A172 (cell line): ENCODE measurements around the gene ZDHHC12. TPM values are rescaled to one million over a fixed set of nuclear protein-coding genes. Genes with fewer than 3 reads are reported as not detected.

ENCODE experiments used
- DNase-seq: peaks from one replicate; pipeline ENCODE4 v3.0.0-alpha.2; 2015; ENCODE audit warnings: low spot score
- total RNA-seq: library from RNA; depleted of rRNA; stranded (reverse); fragments of >200 nt; shearing (Covaris generic); gene quantifications from 2 replicates; pipeline ENCODE4 v1.2.3, GENCODE V29; 2014; rRNA removed

The ZDHHC12 gene
- total RNA-seq = 153 and 193 TPM in 2 replicates

- peak; percentile 100 for DNase-seq
Measured at GRCh38 chr9:128723866-128724743, at the start of gene ZDHHC12. ZDHHC12 (minus strand) TSS chr9:128724127; CDS start chr9:128724093, 34 bp downstream.

DNA sequence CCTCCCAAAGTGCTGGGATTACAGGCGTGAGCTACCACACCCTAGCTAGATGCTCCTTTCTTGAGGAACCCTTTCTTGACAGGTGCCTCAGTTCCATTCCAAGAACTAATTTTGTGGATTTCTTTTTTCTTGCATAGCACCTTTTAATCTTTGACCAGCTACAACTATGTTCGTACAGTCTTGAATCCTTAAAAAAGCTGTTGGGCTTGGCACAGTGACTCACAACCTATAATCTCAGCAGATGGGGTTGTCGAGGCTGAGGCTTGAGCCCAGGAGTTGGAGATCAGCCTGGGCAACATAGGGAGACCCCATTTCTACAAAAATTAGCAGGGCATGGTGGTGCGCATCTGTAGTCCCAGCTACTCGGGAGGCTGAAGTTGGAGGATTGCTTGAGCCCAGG is 49.1 kb upstream of the ZDHHC12 start:
- DNase-seq = no peak

DNA sequence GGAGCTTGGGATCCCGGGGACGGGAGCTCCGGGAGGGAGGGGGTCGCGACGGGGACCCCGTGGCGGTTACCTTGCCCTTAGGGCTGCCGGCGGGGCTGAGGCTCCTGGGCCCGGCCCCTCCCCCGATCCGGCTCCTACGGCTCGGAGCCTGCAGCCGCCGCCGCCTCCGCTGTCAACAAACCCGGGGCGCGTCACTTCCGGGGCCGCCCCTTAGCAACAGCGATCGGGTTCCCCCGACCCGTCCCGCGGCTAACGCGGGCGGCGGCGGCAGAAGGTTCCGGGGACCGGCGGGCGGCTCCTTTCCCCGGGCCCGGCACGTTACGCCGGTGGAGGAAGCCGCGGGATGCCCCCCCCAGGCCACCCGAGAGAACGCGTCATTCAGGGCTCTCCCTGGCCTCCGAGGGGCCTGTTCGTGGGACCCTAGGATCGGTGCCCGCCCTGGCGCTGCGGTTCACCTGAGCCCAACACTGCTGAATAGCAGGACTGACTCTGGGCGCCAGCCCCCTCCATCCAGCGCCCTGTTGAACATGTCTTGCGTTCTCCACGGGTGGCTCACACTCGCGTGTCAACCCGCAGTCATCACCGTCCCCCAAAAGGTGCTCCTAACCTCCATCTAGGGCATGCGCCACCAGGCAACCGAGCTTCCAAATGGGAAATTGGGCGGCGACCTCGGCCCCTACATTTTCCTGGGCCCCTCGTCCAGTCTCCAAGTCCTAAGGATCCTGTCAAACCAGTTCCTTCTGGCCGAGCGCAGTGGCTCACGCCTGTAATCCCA is 48.0 kb upstream of the ZDHHC12 start, which contains the start of gene ZER1:
Gene ZER1 (minus strand): TSS at position 183 of the 775 bp plus-strand sequence. CDS start 16,362 bp downstream, outside the sequence.
- peak; percentile 83 for DNase-seq

DNA sequence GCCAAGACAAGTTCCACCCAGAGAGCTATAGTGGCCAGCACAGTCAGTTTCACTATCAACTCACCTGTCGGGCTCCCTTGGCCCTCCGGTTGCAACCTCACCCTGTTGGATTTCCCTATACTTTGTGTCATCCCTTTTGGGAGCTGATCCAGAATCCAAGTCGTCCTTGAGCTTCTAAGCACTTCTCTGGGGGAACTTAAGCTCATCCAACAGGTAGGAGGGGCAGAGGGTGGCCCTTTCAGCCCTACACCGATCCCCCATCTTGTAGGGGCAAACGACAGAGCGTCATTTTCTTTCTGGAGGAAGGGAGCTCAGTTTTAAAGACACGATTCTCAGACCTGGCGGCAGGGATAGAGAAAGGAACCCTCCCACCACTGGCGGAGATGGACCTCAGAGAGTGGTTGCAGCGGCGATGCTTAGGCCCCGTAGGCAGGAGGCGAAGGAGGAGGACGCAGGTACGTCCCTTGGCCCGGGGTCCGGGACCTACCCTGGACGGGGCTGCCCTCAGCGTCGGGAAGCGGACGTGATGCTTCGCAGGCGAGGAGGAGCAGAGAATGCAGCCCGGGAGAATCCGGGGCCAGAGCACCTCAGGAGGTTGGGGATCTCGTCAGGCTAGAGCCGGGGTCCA is 47.3 kb upstream of the ZDHHC12 start:
- peak; percentile 27 for DNase-seq

- no peak for DNase-seq
Measured at GRCh38 chr9:128770286-128771030, 46.5 kb upstream of the ZDHHC12 start.

DNA sequence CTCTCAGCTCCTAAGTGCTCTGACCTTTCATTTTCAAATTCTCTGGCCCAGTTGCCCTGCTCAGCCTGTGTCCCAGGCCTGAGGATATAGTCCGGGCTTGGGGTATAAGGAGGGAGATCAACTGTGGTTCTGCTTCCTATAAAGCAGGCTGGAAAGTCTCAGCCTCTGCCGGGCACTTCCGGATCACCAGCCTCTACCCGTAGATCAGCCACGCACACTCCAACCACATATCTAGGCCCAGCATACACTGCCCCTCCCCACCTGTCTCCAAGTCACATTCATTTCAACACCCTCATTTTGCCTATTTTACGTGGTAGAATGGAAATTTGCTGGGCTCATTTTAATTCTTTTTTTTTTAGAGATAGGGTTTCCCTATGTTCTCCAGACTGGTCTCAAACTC is 44.7 kb upstream of the ZDHHC12 start:
- DNase-seq = no peak

DNA sequence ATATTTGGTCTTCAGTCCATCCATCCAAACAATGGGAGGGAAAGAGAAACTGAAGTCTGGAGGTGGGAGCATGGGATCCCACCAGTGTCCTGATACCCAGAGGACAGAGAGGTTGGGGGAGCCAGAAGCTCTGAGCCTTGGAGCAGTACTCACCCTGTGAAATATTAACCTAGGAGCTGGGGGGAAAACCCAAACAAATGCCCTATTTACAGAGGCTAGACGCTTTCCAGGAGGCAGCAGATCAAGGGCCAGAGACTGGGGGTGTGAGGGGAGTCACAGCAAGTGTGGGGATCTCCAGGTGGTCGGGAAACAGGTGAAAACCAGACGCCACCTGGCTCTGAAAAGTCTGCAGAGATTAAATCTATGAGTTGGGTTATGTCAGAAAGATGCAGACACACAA is 41.6 kb upstream of the ZDHHC12 start:
- no peak for DNase-seq

DNA sequence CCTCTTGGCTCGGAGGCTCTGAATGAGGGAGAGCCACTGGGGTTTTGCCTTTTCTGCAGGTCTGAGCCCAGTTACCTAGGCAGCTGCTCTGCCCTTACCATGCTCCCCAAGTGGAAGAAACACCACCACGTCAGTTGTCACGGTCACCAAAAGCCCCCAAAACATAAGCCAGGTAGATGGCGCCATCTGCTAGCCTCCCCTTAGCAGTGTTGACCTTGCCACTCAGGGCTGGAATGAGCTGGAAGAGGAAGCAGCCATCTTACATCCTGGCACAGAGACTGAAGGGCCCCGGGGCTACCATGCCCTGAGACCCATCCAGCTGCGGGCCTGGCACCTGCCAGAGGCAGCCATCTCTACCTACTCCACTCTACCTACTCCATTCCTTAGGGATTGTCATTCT is 40.4 kb upstream of the ZDHHC12 start:
- DNase-seq = no peak

DNA sequence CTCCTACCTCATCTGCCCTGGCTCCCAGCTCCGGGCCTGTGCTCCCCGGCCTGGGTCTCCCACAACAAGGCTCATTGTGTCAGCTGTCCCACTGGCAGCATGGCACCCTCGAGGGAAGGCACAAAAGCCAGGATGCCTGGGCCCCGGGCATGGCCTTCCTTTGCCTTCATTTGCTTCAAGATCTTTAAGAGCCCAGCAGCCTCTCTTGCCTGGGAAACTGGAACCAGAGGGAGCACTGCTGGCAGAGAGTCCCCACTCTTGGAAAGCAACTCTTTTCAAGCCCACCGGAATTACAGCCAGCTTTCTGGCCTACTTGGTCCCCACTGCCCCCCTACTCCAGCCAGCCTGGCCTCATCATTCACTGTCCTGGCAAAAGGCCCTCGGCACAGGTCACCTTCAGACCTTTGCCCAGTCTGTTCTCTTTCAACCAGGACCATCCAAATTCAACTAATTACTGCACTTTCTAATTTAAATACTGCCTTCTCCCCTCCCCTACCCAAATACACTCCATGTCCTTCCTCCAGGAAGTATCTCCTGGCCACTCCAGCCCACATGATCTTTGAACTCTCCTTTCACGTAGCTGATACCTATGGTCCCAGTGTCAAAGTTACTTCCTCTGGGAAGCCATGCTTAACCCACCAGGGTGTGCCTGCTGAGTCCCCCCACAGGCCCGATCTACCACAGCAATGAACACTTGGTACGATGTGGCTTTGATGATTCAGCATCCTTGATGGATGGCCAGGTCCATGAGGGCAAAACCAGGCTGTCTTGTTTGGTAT is 38.9 kb upstream of the ZDHHC12 start:
- no peak for DNase-seq

GRCh38 chr9:128757602-128758001 is 33.7 kb upstream of the ZDHHC12 start:
- DNase-seq = no peak

- DNase-seq = no peak
Measured at GRCh38 chr9:128753627-128754026, 29.7 kb upstream of the ZDHHC12 start.

DNA sequence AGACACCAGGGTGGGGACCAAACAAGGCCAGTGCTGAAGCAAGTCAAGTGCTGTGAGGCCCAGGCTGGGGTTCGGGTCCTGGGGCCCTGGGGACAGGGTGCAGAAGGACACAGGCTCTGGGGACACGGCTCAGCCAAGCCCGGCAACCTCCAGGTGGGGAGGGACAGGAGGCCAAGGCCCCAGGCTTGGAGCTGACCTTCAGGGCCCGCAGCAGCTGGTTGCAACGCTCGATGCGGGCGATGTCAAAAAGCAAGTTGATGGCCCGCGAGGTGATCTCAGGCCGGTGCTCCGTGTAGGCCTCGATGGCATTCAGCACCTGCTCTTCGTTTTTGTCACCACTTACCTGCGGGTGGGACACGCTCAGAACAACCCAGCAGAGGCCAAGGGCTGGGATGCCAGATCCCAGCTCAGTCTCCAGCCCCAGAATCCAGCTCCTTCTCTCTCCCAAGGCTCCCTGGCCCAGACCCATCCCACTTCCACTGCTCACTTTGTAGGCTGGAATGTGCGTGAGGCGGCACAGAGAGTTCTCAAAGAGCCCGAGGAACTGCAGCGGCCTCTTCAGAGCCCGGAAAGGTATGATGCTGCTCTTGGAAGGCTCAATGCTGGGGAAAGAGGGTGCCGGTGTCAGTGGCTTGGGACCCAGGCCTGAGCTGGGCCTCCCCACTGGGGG is 27.1 kb upstream of the ZDHHC12 start:
- no peak for DNase-seq

GRCh38 chr9:128747241-128747640 is 23.3 kb upstream of the ZDHHC12 start:
- DNase-seq = no peak

DNA sequence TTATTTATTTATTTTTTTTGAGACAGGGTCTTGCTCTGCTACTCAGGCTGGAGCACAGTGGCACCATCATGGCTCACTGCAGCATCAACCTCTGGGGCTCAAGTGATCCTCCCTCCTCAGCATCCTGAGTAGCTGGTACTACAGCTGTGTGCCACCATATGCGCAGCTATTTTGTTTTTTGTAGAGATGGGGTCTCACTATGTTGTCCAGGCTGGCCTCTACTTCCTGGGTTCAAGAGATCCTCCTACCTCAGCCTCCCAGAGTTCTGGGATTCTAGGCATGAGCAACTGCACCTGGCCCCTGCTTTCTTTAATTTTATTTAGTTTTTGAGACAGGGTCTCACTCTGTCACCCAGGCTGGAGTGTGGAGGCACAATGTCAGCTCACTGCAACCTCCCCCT is 19.5 kb upstream of the ZDHHC12 start:
- no peak for DNase-seq

DNA sequence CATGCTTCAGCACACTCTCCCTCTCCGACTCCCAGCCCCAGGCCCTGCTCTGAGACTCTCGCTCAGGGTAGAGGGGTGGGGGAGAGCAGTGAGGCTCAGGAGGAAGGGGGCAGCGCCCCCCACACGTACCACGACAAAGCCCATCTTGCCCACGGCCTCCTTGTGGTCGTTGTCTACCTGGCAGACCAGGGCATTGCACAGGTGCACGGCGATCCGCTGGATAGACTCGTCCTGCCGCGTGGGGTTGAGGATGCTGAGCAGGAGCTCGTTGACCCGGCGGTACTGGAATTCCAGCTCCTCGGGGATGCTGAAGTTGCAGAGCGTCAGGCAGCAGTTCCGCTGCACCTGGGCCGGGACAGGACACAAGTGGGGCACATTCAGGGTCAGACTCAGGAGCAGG is 18.5 kb upstream of the ZDHHC12 start:
- DNase-seq = no peak

- no peak for DNase-seq
Measured at GRCh38 chr9:128735373-128735772, 11.4 kb upstream of the ZDHHC12 start.

GRCh38 chr9:128733256-128733655 is 9.3 kb upstream of the ZDHHC12 start:
- DNase-seq = peak; percentile 91

DNA sequence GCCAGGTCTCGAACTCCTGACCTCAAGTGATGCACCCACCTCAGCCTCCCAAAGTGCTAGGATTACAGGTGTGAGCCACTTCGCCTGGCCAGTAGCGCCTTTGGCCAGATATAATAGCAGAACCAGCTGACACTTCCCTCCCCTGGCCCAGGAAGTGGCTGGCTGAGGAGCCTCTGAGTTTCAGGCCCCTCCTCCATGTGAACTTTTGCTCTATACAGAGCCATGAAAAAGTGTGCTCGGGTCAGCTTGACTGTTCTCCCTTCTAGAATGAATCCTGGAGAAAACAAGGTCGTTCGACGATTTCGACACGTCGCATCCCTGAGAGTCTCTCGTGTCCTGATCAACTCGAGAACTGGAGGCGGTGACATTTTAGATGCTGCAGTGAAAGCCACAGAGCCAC is 8.6 kb upstream of the ZDHHC12 start:
- DNase-seq = no peak

- no peak for DNase-seq
Measured at GRCh38 chr9:128731691-128732090, 7.8 kb upstream of the ZDHHC12 start.

- DNase-seq = no peak
Measured at GRCh38 chr9:128731093-128731492, 7.2 kb upstream of the ZDHHC12 start.
